ENCODE results near the gene ADAM10.

DNA sequence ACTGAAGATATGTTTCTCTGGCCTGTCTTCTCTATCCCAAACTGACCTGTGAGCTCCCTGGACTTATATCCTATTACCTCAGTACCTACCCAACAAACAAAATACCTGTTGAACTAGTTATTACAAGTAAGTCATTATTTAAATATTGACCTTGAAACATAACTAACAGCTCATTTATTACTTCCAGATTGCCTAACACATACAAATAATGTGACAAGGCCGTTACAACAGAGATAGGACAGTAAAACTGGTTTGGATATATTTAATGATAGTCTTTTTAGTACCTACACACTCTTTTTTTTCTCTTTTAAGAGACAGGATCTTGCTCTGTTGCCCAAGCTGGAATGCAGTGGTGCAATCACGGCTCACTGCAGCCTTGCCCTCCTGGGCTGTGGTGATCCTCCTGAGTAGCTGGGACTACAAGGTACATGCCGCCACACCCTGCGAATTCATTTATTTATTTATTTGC is 145.0 kb downstream of the ADAM10 start:
- no peak for TF ChIP-seq POLR2A (IDR thresholded peaks at IDR 0.05)
- TF ChIP-seq CTCF (IDR thresholded peaks at IDR 0.05), result no peak
